Loucy (cell line): ENCODE measurements around the gene MPV17.

Source experiments
- CTCF ChIP-seq: fragments of 200-600 bp; sonication (generic); conservative IDR thresholded peaks from 2 replicates; pipeline ENCODE4 v1.5.1; 2014; ENCODE audit warnings: mild to moderate bottlenecking, antibody characterized with exemption, low read length
- EZH2phosphoT487 ChIP-seq: fragments of 200-600 bp; IDR thresholded peaks from 2 replicates; pipeline ENCODE4 v1.6.1; 2018; ENCODE audit warnings: antibody characterized with exemption, mild to moderate bottlenecking, moderate library complexity, borderline replicate concordance

- TF ChIP-seq CTCF = no peak
- TF ChIP-seq EZH2phosphoT487 = no peak
Measured at GRCh38 chr2:27284996-27285395, 37.9 kb downstream of the MPV17 start.
